Measurements from ENCODE around the gene ZIC1.

ZIC1 gene

DNA sequence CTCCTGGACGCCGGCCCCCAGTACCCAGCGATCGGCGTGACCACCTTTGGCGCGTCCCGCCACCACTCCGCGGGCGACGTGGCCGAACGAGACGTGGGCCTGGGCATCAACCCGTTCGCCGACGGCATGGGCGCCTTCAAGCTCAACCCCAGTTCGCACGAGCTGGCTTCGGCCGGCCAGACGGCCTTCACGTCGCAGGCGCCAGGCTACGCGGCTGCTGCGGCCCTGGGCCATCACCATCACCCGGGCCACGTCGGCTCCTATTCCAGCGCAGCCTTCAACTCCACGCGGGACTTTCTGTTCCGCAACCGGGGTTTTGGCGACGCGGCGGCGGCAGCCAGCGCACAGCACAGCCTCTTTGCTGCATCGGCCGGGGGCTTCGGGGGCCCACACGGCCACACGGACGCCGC, 956 bp downstream of the ZIC1 start:
- DNase-seq (ENCODE audit: low read depth in 2 of 2), result no peak

DNA sequence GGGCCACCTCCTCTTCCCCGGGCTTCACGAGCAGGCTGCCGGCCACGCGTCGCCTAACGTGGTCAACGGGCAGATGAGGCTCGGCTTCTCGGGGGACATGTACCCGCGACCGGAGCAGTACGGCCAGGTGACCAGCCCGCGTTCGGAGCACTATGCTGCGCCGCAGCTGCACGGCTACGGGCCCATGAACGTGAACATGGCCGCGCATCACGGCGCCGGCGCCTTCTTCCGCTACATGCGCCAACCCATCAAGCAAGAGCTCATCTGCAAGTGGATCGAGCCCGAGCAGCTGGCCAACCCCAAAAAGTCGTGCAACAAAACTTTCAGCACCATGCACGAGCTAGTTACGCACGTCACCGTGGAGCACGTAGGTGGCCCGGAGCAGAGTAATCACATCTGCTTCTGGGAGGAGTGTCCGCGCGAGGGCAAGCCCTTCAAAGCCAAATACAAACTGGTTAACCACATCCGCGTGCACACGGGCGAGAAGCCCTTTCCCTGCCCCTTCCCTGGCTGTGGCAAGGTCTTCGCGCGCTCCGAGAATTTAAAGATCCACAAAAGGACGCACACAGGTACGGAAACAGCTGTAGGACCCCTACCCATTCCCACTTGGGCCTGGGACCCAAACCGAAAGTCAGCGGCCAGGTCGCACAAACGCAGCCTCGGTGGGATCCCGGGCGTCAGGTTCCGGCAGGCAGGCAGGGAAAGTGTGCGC, 1.5 kb downstream of the ZIC1 start:
- DNase-seq (ENCODE audit: low read depth in 2 of 2), result no peak

DNA sequence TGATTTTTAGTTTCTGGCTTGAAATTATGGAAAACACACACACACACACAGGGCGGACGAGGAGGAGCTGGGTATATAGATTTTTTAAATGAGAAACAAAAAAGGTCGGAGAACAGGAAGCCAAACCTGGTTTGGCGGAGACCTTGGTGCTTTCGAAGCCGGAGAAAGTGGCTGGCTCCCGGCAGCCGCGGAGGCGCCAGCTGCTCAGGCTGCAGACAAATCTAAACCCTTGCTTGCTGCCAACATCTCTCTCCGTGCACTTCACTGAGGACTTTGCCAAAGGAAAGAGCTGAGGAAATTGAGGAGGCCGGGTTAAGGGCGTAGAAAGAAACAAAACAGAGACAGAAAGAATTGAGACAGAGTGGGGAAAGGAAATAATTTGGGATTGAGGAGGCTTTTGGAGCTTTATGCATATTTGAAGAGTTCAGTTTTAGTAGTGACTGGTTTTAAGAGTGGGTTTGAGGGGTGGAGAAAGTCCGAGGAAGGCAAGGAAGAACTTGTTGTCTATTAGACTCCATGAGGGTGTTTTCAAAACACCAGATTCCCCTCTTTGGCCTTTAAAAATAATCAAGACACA, 2.2 kb downstream of the ZIC1 start:
- DNase-seq (ENCODE audit: low read depth in 2 of 2), result no peak

DNA sequence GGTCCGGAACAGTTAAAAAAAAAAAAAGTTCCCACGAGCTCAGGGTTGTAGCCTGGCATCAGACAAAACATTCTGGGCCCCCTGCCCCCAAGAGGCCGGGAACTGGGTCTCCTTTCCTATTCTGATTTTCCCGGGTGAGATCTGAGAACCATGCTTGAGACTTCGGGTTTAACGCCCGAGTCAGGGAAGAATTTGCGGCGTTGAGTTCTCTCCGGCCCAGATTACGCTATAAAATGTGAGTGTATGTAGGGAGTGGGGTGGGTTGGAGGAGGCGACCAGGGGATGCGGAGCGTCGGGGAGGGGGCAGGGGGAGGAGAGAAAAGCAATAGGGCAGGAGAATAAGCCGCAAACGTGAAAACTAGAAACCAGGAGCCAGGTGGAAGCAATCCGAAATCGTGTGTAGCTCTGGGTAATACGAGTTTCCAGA, 2.7 kb downstream of the ZIC1 start:
- DNase-seq (ENCODE audit: low read depth in 2 of 2), result no peak

DNA sequence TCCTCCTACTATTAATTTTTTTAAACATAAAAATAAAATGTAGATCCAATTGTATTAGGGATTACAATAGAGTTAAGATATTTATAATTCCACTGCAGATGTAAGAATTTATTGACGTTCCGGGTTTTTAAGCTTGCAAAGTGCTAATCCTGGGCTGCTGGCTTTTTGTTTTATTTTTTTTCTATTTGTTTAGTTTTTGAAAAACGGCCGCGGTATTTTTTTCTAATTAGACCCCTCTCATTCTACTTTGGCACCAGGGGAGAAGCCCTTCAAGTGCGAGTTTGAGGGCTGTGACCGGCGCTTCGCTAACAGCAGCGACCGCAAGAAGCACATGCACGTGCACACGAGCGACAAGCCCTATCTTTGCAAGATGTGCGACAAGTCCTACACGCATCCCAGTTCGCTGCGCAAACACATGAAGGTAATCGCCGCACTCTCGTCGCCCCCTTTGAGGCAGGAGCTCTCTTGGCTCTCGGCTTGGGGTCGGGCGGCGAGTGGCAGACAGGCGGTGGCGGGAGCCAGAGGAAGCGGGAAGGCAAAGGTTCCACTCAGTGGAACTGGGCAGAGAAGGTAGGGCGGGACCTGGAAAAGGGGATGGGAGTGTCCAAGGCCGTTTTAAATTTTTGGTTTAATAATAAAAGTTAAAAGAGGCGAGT, 3.2 kb downstream of the ZIC1 start:
- DNase-seq (ENCODE audit: low read depth in 2 of 2), result no peak

DNA sequence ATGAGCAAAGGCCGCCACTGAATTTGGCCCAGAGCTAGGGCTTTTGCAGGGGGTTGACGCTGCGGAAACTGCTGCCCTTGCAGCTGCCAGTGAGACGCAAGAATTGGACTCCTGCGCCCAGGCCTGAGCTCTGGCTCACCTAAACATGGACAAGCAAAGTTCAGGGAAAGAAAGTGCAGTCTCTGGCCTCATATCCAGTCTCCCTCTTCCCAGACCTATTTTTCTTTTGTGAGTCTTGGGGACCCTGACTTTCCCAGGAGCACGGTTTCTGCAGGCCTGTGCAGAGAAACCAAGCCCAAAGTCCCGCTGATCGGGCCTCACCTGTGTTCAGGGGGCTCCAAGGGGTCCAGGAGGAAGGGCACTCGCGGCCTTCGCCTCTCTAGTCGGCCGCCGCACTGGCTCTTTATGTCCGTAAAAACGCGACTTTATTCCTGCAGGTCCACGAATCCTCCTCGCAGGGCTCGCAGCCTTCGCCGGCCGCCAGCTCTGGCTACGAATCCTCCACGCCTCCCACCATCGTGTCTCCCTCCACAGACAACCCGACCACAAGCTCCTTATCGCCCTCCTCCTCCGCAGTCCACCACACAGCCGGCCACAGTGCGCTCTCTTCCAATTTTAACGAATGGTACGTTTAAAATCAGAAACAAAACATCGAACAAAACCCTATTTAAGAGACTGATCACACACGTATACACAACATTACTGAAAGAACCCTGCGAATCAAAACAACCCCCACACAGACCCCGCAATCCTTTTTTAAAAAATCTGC, 3.9 kb downstream of the ZIC1 start:
- DNase-seq (ENCODE audit: low read depth in 2 of 2), result no peak

DNA sequence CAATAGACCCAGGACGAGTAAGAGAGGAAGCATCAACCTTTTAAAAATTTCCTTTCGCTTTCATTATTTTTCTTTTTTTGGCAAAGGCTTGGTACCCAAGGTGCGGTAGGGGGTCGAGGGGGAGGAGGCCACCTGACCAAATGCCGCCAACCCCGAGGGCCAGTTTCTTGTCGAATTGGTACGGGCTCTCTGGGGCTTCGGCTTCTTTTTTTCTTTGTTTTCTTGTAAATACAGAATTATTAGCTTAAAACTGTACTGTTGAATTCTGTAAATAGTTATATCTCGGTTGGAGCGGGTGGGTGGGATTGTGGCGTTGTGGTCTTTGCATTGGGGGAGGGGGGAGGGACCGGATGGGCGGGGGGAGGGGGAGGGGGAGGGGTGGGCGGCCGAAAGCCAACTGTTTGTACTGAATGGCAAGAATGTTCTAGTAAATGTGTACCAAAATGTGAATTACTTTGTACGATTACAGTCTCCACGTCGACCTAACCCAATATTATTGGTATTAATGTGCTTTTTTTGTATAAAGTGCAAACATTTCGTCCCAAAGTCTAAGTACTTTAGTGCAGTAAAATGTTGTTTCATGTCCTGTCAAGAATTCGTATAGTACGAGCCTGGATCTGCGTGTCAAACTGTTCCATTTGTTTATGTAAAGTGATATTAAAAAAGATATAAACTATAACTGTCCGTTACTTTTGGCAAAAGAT, 4.7 kb downstream of the ZIC1 start:
- DNase-seq (ENCODE audit: low read depth in 2 of 2), result no peak

DNA sequence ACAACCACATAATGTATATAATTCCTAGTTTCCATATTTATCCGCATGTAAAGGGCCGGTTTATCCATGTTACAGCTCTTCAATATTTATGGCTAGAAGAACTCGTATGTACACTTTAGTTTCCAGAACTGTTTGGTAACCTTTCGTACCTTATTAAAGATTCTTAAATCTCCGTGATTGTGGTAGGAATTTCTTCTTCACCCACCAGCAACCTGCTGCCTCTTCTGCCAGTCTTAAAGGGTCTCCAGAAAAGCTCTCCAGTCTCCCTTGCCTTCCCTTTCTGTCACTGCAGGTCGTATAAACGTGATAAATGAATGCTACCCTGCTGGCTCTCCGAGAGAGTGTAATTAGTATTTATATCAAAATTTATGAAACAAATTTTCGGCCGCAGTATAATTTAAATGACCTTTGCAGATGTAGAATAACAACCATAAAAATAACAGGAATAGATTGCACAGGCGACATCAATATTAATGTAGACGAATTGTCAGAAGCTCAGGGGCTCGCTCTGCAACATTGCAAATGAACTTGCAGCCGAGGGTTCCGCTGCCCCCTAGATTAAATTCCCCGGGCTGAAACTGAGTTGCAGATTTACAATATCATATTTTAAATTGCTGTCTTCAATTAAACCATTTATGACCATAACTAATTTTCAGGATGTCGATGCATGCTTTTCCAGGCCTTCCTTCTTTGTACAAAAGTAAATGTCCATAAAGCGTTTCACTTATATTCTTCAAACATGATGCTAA, 5.4 kb downstream of the ZIC1 start:
- DNase-seq (ENCODE audit: low read depth in 2 of 2), result no peak

DNA sequence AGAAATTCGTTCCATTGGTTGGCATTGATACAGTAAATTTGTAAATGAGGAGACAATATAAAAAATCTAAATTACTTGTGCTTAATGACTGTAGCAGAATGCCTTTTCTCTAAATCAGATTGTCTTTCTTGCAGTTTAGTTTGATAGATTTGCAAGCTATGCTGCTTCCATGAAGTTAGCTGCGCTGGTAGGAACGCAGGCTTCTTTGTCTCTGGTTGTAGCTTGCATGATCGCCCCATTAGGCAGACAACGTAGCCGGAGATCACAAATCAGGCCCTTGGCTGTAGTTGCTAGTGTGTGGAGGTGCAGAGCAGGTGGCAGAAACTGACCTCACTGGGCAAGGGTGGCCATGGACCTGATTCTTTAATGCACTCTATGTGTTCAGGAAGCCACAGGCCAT, 6.1 kb downstream of the ZIC1 start:
- no peak for DNase-seq (ENCODE audit: low read depth in 2 of 2)

DNA sequence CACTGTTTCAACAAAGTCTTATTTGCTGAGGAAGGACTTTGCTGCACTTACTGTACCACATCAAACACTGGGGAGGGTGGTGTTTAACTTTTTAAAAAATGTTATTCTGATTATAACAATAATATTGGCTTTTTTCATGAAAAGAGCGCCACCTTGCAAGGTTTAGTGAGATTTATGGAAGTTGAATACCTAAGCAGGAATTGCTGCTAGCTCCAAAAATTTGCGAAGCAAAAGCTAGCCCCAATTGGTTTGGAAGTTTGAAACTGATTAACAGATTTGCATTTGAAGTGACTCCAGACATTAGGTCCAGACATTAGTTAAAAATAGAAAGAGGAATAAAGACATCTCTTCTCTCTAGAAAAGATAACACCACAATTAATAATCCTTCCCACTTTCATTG, 6.7 kb downstream of the ZIC1 start:
- no peak for DNase-seq (ENCODE audit: low read depth in 2 of 2)

DNA sequence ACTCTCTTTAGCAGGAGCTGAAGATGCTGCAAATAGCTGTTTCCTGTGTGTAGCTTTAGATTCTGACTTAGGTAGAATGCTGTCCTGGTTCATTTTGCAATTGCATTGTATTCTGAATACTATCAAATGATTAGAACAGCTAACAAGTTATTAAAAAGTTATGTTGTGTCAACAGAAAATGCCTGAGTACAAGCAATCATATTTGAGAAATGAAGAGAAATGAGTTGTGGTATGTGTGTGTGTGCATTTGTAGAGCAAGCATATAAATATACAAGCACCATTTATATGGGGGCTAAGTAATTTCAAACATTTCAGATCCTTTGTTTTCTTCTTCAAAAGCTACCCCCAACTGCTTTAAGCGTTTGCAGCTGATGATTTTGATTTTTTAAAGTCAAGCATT, 7.8 kb downstream of the ZIC1 start:
- DNase-seq (ENCODE audit: low read depth in 2 of 2), result no peak

DNA sequence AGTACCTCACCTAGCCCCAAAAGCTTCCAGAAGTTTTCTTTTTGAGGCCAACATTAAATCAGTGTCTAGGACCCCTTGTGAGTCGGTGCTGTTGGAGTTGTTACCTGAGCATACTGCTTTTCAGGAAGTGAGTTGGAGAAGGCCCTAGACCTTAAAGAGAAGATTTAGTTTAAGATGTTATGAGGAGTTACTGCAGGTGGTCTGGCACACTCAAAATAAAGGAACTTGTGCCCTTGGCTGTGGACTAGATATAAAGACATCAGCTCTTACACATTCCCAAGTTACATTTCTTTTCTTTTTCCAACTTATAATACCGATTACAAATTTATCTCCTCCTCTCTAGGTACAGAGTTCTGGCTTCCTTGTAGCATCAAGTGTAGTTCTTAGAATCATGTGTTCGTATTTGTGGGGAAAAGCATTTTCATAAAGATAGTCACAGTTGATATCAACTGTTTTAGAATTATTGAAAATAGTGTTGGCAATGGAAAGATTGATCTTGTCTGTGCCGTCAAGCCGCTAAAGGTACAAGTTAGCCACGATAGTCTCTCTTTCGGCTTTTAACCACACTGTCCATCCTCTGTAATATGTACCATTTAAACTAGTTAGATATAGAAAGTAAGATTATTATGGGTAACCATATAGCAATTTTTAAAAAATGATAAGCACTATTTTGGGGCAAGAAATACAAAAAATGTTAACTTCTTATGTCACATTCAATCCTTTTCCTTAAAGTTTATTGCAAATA, 8.6 kb downstream of the ZIC1 start:
- DNase-seq (ENCODE audit: low read depth in 2 of 2), result no peak

DNA sequence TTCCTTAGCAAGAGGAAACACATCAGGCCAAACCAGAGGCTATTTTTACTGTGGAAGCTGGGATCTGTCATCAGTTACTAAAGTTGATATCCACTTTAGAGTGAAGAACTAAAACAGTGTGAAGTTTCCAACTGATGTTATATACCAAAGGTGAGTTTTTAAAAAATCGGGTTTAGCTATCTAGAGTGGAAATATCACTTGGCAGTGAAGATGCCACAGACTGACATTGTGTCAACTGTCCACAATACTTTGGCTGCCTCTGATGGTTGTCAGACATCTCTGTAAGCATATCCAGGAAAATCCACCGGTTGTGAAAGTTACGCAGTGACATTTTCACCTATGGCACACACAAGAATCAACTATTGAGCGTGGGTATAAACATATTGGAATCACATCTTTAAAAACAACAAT, 9.2 kb downstream of the ZIC1 start:
- DNase-seq (ENCODE audit: low read depth in 2 of 2), result no peak

DNA sequence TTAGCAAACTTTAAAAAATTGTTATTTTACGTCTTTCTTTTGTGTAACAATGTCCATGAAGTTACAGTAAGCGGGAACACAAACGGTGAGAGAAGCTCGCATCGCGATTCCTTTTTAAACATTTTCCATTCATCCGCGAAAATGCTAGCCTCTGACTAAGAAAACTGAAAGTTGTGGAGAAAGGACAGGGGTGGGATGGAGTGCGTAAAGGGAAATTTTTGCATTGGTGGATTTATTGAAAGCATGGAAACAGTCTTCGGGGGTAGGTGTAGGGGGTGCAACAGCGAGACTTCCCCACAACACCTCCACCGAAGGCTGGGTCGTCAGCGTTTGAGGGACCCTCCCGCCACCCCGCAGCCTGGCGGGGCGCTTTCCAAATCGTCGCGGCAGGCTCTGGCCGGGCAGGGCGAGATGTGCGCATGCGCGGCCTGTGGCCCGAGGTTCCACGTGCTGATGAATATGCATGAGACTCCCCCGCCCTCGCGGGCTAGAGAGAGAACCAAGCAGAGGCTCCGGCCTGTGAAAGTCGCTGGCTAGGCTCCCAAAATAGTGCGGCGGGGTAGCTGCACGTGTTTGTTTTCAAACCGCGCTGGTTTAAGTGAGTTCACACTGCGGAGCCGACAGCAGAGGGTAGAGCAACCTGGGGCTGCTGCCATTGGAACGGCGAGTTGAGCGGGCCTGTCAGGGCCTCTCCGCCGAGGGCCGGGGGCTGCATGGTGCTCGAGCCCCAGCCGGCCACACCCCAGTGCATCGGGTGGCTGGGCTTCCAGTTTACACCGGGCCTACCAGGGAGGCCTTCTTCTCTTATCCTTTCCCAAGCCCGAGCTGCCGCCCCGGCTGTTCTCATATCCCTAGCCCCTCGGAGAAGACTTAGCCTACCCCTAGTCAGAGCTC, 9.9 kb downstream of the ZIC1 start:
- DNase-seq (ENCODE audit: low read depth in 2 of 2), result no peak

DNA sequence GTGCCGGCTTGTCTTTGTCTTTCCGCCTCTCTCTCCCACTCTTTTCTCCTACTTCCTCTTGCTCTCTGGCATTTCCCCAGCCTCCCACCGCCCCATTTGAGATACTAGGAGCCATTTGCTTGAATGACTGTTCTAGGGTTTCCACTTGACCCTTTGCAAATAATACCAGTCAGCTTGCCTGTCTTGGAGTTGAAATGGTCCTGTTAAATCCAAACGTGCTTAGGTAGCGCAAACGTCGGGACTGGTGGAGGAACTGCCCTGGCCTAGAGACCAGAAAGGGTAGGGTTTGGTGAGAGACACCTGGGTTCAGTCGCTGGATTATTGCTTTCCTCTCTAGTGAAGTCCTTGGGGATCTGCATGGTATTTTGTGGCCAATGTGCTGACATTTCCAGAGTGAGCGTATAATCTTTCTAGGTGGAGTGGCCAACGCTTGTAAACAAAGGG, 10.6 kb downstream of the ZIC1 start:
- no peak for DNase-seq (ENCODE audit: low read depth in 2 of 2)

DNA sequence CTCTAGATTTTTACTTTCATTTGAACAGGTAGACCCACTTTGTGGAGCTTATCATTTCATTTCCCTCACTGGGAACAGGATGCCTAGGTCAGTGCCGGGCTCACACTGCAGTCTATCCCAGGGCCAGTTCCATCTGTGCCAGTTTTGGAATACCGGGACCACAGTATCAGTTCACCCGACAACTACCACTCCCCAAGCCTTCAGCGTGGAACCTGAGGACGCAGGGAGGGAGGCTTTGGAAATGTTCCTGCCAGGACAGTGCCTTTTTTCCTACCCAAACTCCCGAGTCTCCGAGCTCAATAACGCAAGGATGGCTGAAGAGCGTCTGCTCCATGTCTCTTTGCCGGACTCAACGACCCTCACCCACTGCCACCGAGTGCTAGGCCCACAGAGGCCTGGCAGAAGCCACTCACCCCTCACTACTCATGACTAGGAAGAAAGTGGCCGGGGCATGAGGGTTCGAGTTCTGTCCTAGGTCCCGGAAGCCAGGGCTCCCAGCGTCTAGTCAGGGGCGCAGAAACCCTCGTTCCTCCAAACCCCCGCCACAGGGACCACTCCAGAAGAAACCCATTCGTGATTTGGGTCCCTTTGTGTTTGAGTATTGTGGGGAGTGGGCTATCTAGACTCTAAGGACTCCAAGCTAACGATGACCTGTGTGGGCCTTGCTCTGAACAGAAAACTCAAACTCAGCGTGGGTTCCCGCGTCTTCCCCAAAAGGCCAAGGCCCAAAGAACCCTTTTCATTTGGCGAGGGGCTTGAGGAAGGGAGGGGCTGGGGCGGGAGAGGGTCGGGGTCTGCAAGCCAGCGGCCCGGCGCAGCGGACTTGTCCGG, 11.4 kb downstream of the ZIC1 start:
- no peak for DNase-seq (ENCODE audit: low read depth in 2 of 2)

DNA sequence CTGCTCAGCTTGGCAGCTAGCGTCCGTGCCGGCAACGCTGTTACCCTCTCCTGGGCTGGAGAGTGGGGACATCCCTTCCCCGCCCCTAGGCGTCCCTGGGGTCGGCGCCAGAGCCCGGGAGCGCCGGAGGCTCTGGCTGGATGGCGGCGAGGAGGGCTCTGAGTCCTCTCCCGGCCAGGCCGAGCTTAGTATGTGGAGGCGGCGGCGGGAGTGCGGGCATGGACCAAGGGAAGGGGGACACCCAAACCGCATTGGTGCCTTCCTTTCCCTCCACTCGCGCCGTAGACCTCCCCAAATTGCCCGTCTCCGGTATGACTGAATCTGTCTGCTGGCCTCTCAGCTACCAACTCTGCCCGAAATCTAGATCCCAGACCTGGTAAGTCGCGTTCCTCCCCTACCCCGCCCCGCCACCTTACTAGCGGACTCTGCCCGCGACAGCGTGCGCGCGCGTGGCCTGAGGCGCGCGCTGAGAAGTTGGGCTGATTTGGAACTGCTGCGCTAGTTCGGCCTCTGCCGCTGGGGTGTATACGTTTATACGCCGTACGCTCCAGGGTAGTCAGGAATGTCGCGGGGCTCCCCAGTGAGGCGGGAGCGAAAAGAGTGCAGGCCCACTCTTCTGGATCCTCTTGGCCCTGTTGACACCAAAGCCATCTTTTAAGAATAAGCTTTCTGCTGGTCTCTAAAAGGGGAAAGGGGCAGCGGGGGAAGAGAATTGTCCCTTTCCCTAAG, 12.2 kb downstream of the ZIC1 start:
- DNase-seq (ENCODE audit: low read depth in 2 of 2), result no peak

DNA sequence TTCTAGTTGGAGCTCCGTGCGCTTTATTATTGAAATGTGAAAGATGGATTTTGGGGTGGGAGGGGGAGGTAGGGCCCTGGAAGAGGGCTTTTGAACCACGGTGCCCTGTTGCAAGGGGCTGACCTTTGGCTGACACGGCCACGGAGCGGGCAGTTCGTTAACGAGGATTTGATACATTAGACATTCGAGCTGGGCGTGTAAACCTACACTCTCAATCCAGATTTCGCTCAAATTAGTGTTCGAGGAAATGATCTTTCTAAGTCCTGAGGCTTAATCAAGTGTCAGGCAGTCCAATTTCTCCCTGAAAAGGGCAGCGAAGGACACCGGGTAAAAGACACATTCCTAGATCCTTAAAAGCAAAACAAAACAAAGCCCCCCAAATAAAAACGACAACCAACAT, 13.0 kb downstream of the ZIC1 start:
- no peak for DNase-seq (ENCODE audit: low read depth in 2 of 2)

Measured in stimulated activated CD4-positive, alpha-beta T cell treated with anti-CD3 and anti-CD28 coated beads, Interleukin-1b, Interleukin-23, amount 100 ng/mL, for 4 hours (primary cell).